Measurements from ENCODE around the gene URAD.
"Not testable (repeated sequence)": the region's sequence is repeated elsewhere in the genome, so short reads cannot be mapped to it uniquely, and the experiment has no call there.

URAD gene, protein sequence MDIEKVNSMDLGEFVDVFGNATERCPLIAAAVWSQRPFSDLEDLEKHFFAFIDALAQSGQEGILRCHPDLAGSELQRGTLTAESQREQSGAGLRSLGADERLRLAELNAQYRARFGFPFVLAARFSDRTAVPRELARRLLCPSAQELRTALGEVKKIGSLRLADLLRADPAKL
- total RNA-seq: 0 to 0.04 (median 0) reads per million in 18 experiments

DNA sequence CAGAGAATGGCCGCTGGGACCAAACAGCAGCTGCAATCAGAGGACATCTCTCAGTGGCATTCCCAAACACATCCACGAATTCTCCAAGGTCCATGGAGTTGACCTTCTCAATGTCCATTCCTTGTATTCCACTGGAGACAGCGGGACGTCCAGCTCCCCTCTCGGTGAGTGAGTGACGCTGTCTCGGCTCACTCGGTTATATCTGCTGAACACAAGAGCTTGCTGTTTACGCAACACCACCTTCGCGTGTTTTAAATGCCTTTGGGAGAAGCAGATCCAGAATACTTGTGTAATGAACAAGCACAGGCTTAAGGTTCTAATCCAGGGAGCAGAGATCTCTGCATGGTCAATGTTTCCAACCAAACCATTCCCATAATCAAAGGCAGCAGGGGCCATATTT lies at the start of gene URAD:
Gene URAD, minus strand, starts transcription at position 174 of the 400 bp plus-strand sequence. Its CDS starts 56 bp downstream, at position 118.
- no peak for DNase-seq

DNA sequence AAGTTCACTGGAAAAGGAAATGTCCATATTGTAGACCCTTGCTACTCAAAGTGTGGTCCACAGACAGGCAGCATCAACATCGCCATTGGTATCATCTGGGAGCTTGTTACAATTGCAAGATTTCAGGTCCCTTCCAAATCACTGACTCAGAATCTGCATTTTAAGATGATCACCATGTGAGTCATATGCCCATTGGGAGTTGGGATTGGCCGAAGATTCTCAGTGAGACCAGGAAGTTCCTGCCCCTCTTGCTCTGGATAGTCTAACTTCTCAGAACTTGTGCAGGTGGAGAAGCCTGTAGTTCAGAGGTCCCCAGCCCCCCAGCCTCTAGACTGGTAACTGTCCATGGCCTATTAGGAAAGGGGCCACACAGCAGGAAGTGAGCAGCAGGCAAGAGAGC lies 48.9 kb upstream of the URAD start:
- peak; percentile 56 to 63 for DNase-seq

DNA sequence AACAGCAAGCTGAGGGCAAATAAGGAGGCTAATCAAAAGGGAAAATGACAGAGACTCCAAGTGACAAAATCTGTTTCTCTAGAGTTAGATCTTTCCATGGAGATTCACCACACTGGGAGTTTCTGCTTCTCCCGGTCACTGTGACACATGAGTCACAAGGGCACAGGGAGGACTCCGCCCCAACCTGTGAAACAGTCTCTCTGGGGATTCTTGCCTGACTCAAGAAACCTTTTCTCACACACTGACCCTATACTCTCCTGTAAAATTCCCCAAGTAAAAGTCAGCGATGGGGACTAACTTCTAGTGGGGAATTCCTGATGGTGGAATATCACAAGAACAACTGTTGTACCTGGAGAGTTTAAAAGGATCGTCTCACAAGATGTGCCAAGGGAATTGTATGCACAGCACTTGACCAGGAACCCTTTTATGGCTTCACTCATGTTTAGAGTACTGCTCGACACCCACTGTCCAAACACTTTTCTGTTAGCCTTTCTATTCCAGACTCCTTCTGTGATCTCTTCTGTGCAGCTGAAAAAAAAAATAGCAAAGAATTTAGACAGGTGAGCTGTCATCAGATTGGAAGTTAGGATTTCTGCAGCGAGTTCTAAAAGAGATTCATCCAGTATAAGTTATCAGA lies 46.8 kb upstream of the URAD start:
- DNase-seq: peak in 1 of 2 donors; percentile 57

DNA sequence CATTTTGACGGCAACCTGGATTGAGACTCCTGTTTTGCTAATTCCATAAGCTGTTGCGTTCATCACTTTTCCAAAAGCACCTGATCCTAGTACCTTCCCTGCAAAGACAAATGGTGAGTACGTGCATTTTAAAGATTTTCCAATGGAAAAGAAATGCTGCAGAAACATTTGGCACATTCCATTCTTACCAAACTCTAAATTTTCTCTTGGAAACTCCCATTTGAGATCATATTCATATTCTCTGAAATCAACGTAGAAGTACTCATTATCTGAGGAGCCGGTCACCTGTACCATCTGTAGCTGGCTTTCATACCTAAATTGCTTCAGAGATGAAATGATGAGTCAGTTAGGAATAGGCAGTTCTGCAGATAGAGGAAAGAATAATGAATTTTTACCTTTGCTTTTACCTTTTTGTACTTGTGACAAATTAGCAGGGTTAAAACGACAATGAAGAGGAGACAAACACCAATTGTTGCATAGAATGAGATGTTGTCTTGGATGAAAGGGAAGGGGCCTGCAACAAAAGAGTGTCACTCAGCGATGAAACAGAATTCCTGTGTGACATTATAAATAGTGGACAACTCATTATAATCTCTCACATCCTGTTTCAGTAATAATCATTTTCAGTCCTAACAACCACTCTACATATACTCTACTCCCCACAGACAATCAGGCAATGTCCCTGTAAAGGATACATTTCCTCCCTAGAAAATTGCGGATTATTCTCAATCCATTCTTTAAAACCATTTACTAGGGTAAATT lies 45.6 kb upstream of the URAD start:
- DNase-seq: no peak

DNA sequence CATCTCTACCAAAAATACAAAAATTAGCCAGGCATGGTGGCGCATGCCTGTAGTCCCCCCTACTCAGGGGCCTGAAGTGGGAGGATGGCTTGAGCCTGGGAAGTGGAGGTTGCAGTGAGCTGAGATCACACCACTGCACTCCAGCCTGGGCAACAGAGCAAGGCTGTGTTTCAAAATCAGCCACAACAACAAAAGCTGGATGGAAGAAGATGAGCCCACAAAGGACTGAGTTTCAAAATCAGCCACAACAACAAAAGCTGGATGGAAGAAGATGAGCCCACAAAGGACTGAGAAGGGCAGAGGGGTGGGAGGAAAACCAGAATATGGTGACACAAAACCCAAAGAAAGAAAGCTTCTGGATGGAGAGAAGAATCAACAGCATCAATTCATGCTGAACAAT lies 43.9 kb upstream of the URAD start:
- DNase-seq: peak; percentile 39 to 70

DNA sequence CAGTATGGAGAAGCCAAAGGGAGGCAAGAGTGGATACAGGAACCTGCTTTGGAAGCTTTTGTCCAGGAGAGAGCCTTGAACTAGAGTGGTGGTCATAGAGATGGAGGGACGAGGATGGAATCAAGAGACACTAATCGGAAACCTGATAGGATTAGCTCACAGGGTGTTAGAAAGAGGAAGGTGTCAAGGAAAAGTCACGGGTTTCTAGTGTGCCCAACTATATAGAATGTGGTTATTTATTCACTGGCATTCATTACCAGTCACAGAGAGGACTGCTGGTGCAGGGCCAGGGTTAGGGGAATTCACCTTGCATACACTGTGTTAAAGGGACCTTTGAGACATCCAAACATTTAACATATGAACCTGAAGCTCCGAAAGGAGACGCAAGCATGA lies 43.4 kb upstream of the URAD start:
- DNase-seq: peak; percentile 70 to 74

DNA sequence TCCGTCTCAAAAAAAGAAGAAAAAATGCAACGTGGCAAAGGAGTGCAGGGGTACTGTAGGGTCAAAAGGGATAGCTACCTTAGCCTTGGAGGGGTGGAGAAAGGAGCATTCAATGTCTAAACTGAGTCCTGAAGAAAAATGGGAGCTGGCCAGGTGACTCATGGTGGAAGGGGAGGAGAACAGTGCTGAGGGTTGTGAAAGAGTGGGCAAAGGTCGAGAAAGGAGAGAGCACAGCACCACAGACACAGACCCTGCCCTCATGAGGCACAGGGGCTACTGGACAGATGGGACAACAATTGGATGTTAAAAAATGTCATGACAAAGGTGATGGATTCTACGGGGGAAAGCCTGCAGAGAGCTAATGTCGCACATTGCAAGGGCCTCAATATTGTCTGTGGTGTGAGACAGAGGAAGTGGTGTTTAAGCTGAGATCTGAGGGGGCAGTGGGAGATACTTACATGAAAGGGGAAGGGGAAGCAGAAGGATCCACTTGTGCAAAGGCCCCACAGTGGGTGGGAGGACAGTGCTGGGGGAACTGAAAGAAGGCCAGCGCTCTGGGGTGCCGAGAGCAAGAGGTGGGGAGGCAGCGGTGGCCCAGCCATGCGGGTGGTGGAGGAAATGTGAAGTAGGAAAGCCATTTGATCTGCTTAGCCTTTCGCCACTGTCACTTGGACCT lies 42.9 kb upstream of the URAD start:
- peak; percentile 95 to 97 for DNase-seq

DNA sequence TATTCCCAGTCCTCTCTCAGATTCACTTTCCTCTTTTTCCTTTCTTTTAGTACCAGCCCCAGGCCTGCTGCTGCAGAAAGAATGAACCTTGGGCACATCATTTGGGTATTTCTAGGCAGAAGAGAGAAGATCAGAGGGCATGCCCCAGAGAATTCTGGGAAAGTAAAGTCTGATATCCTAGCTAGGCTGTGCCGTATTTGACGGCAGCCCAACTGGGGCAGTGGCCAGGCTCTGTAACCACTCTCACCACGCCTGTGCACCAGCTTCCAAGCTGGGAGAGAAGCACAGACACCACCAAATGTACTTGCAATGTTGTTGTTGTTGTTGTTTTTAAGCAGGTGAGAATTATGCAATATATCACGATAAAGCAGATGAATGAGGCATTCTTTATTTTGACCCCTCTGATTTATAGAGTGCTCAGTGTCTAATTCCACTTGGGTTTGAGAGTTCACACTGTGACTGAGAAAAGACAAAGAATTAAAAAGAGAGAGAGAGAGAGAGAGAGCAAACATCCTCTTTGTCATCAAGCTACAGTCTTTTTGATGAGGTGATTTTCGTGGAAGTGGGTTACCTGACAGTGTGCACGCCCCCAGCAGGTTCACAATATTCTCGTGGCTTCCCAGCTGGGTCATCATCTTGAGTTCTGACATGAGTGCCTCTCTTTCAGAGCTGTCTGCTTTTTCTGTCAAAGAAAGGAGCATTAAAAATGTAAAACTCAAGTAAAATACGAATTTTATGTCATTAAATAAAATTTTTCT lies 39.3 kb upstream of the URAD start:
- no peak for DNase-seq

DNA sequence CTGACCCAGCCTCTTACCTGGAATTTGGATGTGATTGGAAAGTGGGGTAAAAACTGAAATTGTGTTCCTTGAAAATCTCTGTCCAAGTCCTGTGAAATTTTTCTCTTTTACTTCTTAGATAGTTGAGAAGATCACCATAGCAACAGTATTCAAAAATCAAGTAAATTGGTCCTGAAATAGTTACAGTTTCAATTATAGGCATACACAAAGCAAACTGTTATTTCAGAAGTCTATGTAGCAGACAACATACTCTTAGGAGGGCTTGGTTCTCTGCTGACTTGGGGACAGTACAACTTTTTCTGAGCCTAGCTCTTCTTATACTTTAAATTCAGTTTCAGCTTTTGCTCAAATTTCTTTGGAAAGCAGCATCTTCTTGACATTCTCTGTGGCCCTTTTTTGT lies 38.6 kb upstream of the URAD start:
- DNase-seq: no peak

DNA sequence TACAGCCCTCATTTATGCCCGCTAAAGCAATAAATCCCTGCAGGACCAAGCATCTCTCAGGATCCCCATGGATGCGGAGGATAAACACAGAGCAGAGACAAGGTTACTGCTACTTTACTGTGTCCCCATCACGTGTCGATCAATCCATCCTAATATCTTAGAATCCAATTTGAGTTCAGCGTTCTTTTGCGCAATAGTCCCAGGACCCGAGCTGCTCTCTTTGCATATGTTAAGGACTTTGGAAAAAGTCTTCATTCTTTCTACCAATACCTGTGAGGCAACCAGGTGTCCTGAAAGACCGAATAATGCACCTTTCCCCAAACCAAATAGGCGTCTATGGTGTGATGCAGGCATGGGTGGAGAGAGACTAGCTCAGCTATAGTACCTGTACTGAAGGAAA lies 38.0 kb upstream of the URAD start:
- DNase-seq: no peak

DNA sequence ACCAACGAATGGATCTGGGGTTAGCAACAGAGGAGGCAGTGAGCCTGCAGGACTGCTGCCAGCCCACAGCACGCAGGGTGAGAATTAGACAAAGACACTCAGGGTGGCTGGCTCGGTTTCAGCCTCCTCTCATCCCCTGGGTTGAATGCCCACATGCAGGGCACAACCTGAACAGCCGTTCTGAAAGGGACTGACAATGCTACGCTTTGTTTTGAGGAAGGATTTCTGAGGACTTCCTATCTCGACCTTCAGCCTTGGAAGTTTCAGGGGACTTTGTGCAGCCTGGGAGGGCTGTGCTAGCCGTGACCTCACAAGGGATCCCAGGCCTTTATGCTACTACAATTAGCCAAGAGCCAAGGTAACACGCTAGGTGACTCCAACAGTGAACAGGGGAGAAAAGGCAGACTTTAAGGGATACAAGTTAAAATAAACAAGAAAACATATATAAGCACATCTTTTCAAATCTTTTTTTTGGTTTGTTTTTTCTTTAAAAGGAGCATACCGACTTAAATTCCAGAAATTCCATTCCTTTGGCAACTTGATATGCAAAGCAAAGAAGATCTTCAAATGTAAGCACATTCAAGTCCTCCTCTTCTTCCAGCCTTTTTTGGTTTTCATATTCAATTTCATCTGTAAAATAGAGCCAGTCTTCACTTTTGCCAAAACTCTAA lies 34.5 kb upstream of the URAD start:
- no peak for DNase-seq

DNA sequence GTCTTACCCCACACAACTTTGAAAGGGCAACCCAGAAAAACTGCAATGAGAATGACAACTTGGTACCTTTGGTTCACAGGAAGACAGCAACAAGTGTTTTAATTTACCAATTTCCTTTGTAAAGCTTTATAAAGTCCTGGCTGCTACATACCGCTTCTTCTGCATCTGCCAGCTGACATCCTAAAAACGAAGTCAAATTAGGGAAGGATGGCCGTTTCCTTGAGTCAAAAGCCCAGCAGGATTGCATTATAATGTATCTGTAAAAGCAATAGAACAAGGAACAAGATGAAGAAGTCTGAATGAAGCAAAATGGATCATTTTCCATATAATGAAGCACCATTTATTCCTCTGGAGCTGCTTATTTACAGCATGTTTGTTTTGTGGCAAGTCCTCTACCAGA lies 25.8 kb upstream of the URAD start:
- DNase-seq: peak; percentile 63 to 64

DNA sequence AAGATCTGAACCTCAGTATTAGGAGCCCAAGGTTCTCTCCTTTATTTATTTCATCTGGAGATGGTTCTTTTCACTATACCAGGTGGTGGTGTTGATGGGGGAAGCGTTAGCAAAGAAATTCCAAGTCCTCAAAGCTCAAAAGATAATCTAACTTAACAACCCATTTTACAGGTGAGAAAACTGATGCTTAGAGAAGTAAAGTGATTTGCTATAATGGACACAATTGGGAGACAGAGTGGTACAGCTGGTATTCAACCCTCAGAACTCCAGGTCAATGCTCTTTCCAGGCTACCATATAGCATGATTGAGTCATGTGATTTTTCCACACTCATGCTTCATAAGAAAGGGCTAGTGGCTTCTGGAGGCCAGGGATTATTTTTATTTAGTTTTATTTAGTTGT lies 25.0 kb upstream of the URAD start:
- DNase-seq: no peak

DNA sequence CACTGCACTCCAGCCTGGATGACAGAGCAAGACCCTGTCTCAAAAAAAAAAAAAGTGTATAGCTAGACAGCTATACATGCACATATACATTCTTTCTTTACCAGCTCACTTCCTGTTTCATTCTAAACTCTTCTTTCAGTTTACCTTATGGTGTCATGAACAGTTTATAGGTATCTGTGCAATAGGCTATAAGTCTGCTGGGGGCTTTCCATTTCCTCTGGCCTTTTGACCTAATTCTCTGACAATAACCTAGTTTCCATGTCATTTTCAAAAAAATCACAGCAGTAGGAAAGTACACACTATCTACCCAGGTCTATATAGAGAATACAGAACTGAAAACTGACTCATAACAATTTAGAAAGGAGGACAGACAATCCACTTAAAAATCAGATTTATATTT lies 24.4 kb upstream of the URAD start:
- no peak for DNase-seq

DNA sequence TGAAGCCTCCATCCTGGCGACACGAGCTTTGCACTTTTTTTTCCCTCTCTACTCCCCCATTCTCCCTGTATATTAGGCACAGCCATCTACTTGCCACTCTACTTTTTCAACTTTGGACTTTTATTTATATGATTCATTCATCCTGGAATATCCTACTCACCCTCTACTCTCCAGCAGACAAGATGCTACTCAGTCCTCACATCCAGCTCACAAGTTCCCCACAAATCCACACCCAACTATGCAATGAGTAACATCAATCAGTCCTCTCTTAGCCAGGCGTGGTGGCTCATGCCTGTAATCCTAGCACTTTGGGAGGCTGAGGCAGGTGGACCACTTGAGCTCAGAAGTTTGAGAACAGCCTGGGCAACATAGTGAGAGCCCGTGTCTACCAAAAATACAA lies 23.9 kb upstream of the URAD start:
- DNase-seq: no peak

DNA sequence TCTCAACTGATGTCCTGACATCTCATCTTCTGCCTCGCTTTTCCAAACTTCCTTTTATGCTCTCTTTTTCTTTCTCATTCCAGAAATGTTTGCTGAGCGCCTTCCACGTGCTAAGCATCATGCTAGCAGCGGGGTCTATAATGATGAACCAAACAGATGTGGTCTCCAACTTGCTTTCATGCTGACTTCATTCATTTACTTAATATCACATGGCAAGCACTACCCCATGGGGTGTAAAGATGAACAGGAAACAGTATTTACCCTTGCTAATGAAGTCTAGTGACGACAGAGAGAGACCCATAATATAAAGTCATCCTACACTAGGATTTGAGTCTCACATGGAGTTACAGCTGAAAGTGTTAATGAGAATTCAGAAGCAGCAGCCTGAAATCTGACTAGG lies 21.6 kb upstream of the URAD start:
- no peak for DNase-seq

DNA sequence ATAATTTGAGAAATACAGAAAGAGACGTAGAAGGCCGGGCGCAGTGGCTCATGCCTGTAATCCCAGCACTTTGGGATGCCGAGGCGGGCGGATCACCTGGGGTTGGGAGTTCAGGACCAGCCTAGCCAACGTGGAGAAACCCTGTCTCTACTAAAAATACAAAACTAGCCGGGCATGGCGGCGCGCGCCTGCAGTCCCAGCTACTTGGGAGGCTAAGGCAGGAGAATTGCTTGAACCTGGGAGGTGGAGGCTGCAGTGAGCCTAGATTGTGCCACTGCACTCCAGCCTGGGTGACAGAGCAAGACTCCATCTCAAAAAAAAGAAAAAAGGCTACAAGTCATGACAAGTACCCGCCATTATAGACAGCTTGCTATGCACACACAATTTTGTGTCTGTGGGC lies 16.5 kb upstream of the URAD start:
- DNase-seq: not testable (repeated sequence)

DNA sequence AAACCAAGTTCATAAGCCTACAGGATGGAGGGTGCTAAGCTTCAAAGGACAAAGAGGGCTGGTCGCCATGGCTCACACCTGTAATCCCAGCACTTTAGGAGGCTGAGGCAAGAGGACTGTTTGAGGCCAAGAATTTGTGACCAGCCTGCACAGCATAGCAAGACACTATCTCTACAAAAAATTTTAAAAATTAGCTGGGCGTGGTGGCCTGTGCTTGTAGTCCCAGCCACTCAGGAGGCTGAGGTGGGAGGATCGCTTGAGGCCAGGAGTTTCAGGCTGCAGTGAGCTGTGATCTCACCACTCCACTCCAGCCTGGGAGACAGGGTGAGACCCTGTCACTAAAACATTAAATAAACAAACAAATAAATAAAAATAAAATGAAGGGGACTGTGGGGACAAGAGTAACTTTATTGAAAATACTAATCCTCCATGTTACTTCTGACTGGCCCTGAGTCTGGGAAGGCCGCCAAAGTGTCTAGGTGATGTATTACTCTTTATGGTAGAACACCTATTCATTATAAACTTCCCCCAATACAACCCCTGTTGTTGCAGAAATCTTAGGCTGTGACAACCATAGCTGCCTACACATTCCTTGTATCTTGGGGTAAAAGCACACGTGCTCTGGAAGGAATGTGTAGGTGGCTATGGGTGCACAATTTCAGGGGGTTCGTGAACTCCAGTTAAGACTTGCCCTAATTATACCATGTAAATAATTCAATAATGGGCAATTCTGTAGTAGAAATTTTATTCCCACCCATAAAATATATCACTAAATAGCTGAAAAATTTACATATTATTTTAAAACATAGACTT lies 14.6 kb upstream of the URAD start:
- no peak for DNase-seq

DNA sequence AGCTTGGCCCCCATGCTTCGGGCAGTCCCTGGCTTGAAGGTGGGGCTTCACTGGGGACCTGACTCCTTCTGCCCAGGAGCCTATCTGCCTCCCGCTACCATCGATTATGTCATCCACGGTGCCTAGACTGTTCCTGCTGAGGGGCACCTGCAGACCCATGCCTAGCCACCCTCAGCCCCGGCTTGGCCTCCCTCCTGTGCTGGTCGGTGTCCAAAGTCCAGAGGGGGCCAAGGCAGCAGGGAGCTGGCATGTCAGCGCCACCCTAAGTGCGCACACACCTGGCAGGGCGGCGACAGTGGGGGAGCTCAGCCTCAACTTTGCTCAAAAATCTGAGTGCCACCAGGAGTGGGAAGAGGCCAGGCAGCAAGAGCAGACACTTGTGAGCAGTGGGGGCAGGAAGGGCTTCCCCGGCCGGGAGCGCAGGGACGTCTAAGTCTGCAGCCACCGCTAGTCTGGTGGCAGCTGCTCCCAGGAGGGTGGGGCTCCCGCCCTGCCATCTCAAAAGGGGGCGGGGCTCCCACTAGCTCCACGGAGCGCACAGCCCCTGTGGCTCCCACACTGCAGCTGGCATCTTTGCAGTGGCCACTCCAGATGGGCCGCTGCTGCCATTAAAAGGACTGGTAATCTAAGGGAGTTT lies 13.5 kb upstream of the URAD start:
- no peak for DNase-seq

DNA sequence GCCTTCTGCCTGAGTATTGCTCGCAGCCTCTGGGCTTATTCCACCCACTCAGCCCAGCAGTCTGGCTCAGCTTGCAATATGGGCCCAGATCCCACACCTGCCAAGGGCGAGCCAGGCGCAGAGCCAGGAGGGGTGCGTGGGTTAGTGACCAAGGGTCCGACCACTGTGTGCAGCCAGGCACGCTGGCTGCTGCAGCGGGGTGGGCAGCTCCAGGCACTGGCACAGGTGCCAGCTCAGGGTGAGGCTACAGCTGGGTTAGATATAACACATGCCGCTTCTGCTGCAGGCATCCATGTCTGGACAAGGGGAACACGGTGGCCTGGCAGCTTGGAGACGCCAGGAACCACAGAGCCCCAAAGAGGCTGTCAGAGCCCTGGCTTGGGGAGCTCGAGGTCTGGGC lies 12.6 kb upstream of the URAD start:
- no peak for DNase-seq

DNA sequence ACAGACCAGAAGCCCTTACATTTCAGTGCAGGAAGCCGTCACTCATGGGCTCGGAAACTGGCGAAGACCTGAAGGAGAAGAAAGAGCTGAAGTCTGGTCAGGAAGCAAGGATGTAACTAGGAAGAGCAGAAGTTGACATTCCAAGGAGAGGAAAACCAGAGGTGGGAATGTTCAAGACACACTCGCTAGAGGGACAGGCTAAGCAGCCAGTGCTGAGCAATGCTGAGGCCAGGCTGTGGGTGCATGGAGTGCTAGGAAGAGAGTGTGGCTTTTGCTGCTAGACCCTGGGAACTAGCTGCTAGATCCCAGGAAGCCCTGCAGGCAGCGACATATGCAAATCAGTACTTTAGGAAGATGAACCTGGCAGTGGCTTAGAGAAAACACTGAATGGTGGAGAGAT lies 12.1 kb upstream of the URAD start:
- DNase-seq: no peak

Measured in inflammatory macrophage (primary cell).